Cerebellar nuclear complex (tissue), 1 donor: Measurements from ENCODE around the gene NR5A1.

Experiments used
- DNase-seq, 2 experiments: peaks; one replicate each; lab custom pipeline; 2025; lab: John Stamatoyannopoulos, UW

NR5A1 gene

GRCh38 chr9:124457887-124458431, 49.2 kb downstream of the NR5A1 start:
- DNase-seq, result no peak

- DNase-seq, result no peak
Measured at GRCh38 chr9:124457079-124457886, 49.9 kb downstream of the NR5A1 start.

DNA sequence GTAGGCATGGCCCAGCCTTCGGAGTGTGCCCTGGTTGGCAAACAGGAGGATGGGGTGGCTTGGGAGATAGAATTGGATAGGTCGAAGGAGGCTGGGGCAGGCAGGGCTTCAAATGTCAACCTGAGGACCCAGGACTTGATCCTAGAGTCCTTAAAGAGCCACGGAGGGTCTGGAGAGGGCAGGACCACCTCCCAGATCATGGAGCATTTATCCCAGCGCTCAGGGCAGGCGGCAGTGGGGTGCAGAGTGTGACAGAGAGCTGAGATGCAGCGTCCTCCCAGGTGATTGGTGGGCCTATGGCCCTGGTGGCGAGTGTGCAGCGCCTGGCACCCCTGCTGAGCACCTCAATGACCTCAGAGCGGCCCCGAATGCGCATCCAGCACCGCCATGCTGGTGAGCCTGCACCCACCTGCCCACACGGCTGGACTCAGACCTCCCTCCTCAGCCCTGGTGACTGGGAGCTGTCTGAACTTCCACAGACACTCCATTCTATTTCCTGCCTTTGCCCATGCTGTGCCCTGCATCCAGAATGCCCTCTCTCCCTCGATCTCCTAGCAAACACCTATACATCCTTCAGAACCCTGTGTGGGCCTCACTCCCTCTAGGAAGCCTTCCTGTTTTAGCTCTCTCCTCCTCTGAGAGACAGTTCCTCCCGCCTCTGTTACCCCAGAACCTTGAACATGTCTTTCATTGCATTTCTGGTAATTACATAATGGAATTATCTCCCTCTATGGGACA, 50.7 kb downstream of the NR5A1 start:
- DNase-seq, result no peak

GRCh38 chr9:124455820-124456219, 51.4 kb downstream of the NR5A1 start:
- no peak for DNase-seq

- DNase-seq, result no peak
Measured at GRCh38 chr9:124454791-124455443, 52.3 kb downstream of the NR5A1 start.

GRCh38 chr9:124454296-124454695, 52.9 kb downstream of the NR5A1 start:
- DNase-seq, result no peak

- DNase-seq, result no peak
Measured at GRCh38 chr9:124453586-124454191, 53.5 kb downstream of the NR5A1 start.

DNA sequence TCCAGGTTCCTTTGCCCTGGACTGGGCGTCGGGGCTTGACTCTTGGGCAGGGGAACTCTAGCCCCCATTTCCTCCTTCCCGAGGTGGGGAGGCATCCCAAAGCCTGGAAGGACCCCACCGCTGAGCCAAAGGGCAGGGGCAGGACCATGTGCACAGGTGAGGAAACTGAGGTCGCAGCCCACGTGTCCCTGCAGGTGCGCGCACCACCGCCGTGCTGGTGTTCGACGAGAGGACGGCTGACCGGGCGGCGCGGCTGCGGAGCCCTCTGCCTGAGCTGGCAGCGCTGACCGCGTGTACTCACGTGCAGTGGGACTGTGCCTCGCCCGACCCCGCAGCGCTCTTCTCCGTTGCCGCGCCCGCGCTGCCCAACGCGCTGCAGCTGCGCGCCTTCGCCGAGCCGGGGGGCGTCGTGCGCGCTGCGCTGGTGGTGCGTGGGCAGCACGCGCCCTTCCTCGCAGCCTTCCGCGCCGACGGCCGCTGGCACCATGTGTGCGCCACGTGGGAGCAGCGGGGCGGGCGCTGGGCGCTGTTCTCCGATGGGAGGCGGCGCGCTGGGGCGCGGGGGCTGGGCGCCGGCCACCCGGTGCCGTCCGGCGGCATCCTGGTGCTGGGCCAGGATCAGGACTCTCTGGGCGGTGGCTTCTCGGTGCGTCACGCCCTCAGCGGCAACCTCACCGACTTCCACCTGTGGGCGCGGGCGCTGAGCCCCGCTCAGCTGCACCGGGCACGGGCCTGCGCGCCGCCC, 54.2 kb downstream of the NR5A1 start:
- no peak for DNase-seq

DNA sequence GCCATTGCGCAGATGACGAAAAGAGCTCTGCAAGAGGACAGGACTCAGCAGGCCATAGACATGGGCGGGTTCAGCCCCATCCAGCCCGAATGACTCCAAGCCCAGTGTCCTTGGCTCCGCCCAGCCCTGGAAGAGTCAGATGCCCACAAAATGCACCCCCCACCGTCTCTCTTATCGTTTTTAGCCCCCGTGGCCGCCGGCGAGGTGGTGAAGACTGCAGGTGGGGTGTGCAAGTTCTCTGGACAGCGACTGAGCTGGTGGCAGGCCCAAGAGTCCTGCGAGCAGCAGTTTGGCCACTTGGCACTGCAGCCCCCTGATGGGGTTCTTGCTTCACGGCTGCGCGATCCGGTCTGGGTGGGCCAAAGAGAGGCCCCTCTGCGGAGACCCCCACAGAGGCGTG, 54.9 kb downstream of the NR5A1 start:
- DNase-seq, result no peak

DNA sequence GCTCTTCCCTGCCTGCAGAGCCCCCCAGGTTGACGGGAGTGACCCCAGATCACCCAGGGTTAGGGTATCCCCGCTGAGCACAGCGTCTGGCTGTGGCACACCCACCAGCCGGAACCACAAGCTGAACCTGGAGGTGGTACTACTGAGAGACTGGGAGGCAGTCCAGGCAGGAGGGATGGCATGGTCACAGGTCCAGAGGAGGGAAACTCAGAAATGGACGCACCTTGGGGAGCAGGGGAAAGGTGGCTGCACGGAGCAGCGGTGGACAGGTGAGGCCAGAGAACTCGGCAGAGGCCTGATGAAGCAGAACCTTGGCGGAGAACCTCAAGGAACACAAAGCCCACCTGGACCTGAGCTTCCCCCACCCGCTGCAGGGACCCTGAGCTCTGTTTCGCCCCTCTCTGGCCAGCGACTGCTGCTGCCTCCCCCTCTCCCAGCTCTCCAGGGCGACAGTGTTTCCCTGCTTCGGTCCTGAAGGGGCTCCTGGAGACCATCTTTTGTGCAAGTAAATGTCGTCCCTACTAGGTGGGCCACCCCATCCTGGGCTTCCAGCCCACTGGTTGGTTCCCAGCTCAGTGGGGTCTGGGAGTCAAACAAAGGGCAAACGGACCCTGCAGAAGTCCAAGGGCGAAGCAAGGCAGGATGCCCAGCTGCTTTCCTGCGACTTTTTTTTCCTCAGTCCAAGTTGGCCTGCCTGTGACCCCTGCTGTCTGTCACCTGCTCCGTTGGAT, 56.1 kb downstream of the NR5A1 start:
- DNase-seq, result no peak

DNA sequence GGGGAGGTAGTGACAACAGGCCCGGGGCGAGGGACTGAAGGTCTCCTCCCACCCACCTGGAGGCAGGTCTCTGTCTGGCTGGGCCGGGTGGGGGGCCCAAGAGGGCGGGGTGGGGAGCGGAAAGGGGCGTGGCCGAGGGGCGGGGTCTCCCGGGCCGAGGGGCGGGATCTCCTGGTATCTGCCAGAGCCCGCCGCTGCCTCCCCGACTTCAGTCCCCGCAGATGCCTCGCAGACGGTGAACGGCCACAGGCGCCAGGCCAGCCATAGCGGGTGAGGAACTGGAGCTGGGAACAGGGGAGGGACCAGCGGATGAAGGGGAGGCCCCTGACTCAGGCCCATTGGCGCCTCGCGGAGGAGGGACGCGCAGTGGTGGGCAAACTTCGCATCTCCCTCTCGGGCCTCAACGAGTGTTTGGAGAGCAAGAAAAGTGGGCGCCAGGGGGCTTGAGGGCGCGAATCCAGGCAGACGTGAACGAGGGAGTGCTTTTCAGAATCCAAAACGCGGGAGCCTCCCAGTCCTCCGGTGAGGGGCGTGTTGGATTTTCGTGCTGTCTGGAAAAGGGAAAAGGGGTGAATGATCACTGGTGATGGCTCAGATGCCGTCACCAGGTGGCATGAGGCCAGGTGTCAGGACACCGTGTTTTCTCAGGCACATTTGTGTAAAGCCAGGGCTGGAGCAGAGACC, 56.8 kb downstream of the NR5A1 start, which contains the start of gene ADGRD2:
Gene ADGRD2 (plus strand): TSS at position 211 of the 684 bp plus-strand sequence. CDS start 1,216 bp downstream, outside the sequence.
- no peak for DNase-seq

DNA sequence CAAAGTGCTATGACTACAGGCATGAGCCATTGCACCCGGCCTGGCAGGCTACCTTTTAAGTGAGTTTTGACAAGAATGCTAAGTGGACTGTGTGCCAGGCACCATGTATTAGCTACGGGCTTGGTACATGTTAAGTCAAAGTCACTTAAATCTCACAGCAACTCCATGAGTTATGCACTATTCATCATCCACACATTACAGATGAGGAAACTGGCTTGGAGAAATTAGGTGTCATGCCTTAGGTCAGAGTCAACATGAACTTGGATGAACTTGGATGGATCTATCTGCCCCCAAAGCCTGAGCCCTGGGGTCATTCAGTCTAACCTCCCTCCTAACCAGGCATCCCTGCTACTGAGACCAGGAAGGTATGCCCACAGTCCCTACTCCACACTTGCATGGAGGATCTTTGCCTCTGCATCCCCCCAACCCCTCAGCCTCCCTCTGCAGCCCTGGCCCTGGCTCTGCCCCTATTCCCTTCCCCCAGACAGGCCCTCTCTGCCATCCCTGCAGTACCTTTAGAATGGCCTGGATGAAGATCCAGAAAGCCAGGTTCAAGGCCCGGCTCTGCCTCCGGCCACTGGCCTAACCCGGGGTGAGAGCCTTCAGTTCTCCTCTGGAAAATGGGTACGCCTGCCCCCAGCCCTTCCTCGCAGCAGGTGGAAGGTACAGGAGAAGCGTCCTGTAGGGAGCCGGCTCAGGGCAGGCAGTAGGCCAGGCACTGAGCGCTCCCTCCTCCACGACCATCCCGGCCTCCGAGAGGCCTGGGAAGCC, 57.6 kb downstream of the NR5A1 start:
- no peak for DNase-seq

DNA sequence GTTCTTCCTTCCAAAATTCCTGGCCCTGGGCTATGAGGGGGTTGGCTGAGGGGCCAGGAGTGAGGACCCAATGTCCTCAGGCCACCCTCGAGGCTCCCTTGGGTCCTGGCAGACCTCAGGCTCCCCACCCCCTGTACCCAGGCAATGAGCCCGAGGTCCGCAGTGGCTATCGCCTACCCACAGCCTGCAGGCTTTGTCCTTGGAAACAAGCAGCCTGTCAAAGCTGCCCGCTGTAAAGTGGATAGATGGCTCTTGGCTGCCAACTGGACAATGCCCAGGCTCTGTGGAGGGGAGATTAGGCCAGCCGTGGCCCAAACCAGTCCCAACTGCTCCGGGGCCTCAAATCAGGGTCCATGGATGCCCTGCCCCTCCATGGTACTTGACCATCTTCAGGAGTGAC, 59.2 kb downstream of the NR5A1 start:
- DNase-seq, result no peak

GRCh38 chr9:124447297-124447661, 59.9 kb downstream of the NR5A1 start:
- DNase-seq, result no peak

- DNase-seq, result no peak
Measured at GRCh38 chr9:124444166-124444565, 63.0 kb downstream of the NR5A1 start.

DNA sequence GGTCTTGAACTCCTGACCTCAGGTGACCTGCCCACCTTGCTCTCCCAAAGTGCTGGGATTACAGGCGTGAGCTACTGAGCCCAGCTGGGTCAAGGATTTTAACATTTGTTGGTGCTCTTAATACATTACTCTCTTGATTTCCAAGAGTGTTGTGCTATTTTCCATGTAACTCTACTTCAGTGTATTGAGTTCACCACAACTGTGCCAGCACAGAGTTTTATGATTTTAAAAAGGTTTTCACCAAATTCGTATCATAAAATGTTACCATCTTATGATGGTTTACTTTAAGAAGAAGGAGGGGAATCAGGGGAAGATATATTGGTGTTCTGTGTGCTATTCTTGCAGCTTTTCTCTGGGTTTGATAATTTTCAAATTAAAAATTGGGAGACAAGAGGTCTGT, 63.6 kb downstream of the NR5A1 start:
- no peak for DNase-seq

GRCh38 chr9:124442826-124443225, 64.4 kb downstream of the NR5A1 start:
- DNase-seq, result no peak

- no peak for DNase-seq
Measured at GRCh38 chr9:124442379-124442778, 64.8 kb downstream of the NR5A1 start.

DNA sequence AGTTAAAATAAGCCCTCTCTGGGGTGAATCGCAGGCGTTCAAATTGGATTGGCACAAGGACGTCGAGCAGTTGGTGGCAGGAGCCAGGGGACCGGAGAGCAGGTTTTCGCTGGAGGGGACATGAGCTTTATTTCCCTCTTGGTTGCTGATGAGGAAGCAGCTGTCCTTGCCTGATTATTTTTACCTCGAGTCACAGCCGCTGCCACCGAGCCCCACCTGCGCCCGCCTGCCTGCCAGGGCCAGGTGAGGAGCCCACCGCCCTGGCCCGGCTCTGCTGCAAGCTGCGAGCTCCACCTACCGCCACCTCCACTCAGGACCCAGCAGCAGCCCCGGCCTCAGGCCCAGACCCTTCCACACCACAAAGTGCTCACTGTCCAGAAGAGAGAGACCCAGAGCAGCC, 65.9 kb downstream of the NR5A1 start:
- no peak for DNase-seq
